ENCODE measurements around the gene RAB5IF. TPM values are rescaled to one million over a fixed set of nuclear protein-coding genes. Genes with fewer than 3 reads are reported as not detected.

Gene RAB5IF
- total and polyA plus RNA-seq, 2 of the 13 experiments (the other 11 are each of a cell fraction or from before 2014, with no cell fraction given) = 261 to 305 TPM

- TF ChIP-seq HBP1 (CRISPR knock-in tag; IDR thresholded peaks at IDR 0.05; ENCODE audit: low read depth) (0 out of 2 replicates have a peak, but pooled peaks have one; percentile 48), ZNF607 (CRISPR knock-in tag; IDR thresholded peaks at IDR 0.05; ENCODE audit: borderline replicate concordance) (no peak), ZNF496 (CRISPR knock-in tag; IDR thresholded peaks at IDR 0.05; ENCODE audit: insufficient replicate concordance) (no peak), HNF4A (CRISPR knock-in tag; IDR thresholded peaks at IDR 0.05) (peak; percentile 44; the same call in 1 of the 2 replicates), RARG (CRISPR knock-in tag; IDR thresholded peaks at IDR 0.05; ENCODE audit: low read depth) (0 out of 2 replicates have a peak, but pooled peaks have one; percentile 52), RFX1 (IDR thresholded peaks at IDR 0.05) (no peak), MED8 (CRISPR knock-in tag; IDR thresholded peaks at IDR 0.05; ENCODE audit: insufficient replicate concordance) (no peak), PHF20 (CRISPR knock-in tag; IDR thresholded peaks at IDR 0.05) (no peak), ADNP (CRISPR knock-in tag; IDR thresholded peaks at IDR 0.05) (no peak), HINFP (CRISPR knock-in tag; IDR thresholded peaks at IDR 0.05; ENCODE audit: low read depth) (0 out of 2 replicates have a peak, but pooled peaks have one; percentile 31)
- TF ChIP-seq, protein P1, sequence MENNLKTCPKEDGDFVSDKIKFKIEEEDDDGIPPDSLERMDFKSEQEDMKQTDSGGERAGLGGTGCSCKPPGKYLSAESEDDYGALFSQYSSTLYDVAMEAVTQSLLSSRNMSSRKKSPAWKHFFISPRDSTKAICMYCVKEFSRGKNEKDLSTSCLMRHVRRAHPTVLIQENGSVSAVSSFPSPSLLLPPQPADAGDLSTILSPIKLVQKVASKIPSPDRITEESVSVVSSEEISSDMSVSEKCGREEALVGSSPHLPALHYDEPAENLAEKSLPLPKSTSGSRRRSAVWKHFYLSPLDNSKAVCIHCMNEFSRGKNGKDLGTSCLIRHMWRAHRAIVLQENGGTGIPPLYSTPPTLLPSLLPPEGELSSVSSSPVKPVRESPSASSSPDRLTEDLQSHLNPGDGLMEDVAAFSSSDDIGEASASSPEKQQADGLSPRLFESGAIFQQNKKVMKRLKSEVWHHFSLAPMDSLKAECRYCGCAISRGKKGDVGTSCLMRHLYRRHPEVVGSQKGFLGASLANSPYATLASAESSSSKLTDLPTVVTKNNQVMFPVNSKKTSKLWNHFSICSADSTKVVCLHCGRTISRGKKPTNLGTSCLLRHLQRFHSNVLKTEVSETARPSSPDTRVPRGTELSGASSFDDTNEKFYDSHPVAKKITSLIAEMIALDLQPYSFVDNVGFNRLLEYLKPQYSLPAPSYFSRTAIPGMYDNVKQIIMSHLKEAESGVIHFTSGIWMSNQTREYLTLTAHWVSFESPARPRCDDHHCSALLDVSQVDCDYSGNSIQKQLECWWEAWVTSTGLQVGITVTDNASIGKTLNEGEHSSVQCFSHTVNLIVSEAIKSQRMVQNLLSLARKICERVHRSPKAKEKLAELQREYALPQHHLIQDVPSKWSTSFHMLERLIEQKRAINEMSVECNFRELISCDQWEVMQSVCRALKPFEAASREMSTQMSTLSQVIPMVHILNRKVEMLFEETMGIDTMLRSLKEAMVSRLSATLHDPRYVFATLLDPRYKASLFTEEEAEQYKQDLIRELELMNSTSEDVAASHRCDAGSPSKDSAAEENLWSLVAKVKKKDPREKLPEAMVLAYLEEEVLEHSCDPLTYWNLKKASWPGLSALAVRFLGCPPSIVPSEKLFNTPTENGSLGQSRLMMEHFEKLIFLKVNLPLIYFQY (CRISPR knock-in tag; IDR thresholded peaks at IDR 0.05; ENCODE audit: borderline replicate concordance) = no peak
- TF ChIP-seq, protein P2, sequence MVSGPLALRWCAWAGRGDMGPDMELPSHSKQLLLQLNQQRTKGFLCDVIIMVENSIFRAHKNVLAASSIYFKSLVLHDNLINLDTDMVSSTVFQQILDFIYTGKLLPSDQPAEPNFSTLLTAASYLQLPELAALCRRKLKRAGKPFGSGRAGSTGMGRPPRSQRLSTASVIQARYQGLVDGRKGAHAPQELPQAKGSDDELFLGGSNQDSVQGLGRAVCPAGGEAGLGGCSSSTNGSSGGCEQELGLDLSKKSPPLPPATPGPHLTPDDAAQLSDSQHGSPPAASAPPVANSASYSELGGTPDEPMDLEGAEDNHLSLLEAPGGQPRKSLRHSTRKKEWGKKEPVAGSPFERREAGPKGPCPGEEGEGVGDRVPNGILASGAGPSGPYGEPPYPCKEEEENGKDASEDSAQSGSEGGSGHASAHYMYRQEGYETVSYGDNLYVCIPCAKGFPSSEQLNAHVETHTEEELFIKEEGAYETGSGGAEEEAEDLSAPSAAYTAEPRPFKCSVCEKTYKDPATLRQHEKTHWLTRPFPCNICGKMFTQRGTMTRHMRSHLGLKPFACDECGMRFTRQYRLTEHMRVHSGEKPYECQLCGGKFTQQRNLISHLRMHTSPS (CRISPR knock-in tag; IDR thresholded peaks at IDR 0.05; ENCODE audit: low read depth) = no peak
- TF ChIP-seq, protein P3, sequence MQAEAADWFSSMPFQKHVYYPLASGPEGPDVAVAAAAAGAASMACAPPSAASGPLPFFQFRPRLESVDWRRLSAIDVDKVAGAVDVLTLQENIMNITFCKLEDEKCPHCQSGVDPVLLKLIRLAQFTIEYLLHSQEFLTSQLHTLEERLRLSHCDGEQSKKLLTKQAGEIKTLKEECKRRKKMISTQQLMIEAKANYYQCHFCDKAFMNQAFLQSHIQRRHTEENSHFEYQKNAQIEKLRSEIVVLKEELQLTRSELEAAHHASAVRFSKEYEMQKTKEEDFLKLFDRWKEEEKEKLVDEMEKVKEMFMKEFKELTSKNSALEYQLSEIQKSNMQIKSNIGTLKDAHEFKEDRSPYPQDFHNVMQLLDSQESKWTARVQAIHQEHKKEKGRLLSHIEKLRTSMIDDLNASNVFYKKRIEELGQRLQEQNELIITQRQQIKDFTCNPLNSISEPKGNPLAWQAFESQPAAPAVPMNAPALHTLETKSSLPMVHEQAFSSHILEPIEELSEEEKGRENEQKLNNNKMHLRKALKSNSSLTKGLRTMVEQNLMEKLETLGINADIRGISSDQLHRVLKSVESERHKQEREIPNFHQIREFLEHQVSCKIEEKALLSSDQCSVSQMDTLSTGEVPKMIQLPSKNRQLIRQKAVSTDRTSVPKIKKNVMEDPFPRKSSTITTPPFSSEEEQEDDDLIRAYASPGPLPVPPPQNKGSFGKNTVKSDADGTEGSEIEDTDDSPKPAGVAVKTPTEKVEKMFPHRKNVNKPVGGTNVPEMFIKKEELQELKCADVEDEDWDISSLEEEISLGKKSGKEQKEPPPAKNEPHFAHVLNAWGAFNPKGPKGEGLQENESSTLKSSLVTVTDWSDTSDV (CRISPR knock-in tag; IDR thresholded peaks at IDR 0.05) = no peak
- TF ChIP-seq, protein P4, sequence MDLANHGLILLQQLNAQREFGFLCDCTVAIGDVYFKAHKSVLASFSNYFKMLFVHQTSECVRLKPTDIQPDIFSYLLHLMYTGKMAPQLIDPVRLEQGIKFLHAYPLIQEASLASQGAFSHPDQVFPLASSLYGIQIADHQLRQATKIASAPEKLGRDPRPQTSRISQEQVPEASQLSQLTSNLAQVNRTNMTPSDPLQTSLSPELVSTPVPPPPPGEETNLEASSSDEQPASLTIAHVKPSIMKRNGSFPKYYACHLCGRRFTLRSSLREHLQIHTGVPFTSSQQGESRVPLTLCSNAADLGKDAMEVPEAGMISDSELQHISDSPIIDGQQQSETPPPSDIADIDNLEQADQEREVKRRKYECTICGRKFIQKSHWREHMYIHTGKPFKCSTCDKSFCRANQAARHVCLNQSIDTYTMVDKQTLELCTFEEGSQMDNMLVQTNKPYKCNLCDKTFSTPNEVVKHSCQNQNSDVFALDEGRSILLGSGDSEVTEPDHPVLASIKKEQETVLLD (CRISPR knock-in tag; IDR thresholded peaks at IDR 0.05; ENCODE audit: low read depth) = no peak
Measured at GRCh38 chr20:36578356-36579041, 27.1 kb upstream of the RAB5IF start (continued).

Measured in HepG2 (cell line).